H1 (cell line): ENCODE data around the gene FGD6. TPM values are rescaled to one million over a fixed set of nuclear protein-coding genes. Genes with fewer than 3 reads are reported as not detected.
"Not testable (repeated sequence)": the region's sequence is repeated elsewhere in the genome, so short reads cannot be mapped to it uniquely, and the experiment has no call there.

ENCODE experiments used
- CTCF ChIA-PET: fragments of 300-600 bp; sonication (Branson Sonifier 250); formaldehyde crosslinking; loops from one replicate; lab custom pipeline; 2021; ENCODE audit not compliant: partially characterized antibody; lab: Charles Lee
- POLR2A ChIA-PET: fragments of 300-600 bp; sonication (Branson Sonifier 250); formaldehyde crosslinking; loops from one replicate; lab custom pipeline; 2021; ENCODE audit warnings: inconsistent platforms; ENCODE audit not compliant: partially characterized antibody; lab: Charles Lee
- DNase-seq, 2 experiments: peaks; one replicate each; pipeline versions ENCODE4 v3.0.0 to v3.0.0-alpha.2; 2010 to 2022; ENCODE audit warnings: low spot score in 2 of 2, low read depth in 1 of 2, mixed read lengths in 1 of 2
- FAIRE-seq: peaks from 2 replicates; lab custom pipeline; 2011; peaks lifted over from hg19 to GRCh38; lab: Jason Lieb, UNC
- H2AFZ ChIP-seq: 2 replicates; pipeline ENCODE4 v1.8.1; 2012; ENCODE audit warnings: low read length, inconsistent platforms
- H2AK5ac ChIP-seq: 2 replicates; pipeline ENCODE4 v1.6.1; 2013; ENCODE audit warnings: low read depth, low read length
- H2BK120ac ChIP-seq: replicated peaks from 2 replicates; pipeline ENCODE3; 2013; ENCODE audit warnings: low read depth, low read length, inconsistent platforms
- H2BK12ac ChIP-seq: 2 replicates; pipeline ENCODE4 v1.6.1; 2013; ENCODE audit warnings: low read depth, low read length
- H2BK15ac ChIP-seq: 2 replicates; pipeline ENCODE4 v1.6.1; 2013; ENCODE audit warnings: low read length
- H2BK20ac ChIP-seq: 2 replicates; pipeline ENCODE4 v1.6.1; 2013; ENCODE audit warnings: low read length
- H2BK5ac ChIP-seq: 2 replicates; pipeline ENCODE4 v1.6.1; 2013; ENCODE audit warnings: low read depth, low read length
- H3K14ac ChIP-seq: 2 replicates; pipeline ENCODE4 v1.6.1; 2013; ENCODE audit warnings: inconsistent platforms; ENCODE audit not compliant: insufficient read length
- H3K18ac ChIP-seq: 2 replicates; pipeline ENCODE4 v1.6.1; 2013; ENCODE audit warnings: low read length; ENCODE audit errors: extremely low read depth
- H3K23ac ChIP-seq: 2 replicates; pipeline ENCODE4 v1.6.1; 2013; ENCODE audit warnings: inconsistent platforms; ENCODE audit not compliant: insufficient read length
- H3K23me2 ChIP-seq: 2 replicates; pipeline ENCODE4 v1.6.1; 2013; ENCODE audit warnings: low read depth, low read length
- H3K27ac ChIP-seq: 2 replicates; pipeline ENCODE4 v1.6.1; 2011; ENCODE audit warnings: low read depth, low read length, inconsistent platforms
- H3K27me3 ChIP-seq, 4 experiments: replicated peaks in 1 of 4; 1 replicate in 1 of 4; 2 replicates in 3 of 4; pipeline versions ENCODE4 v1.6.1 to v1.8.1; 2011 to 2013; ENCODE audit warnings: low read length in 3 of 4, mild to moderate bottlenecking in 3 of 4, inconsistent platforms in 2 of 4, mixed read lengths in 2 of 4, moderate library complexity in 1 of 4; ENCODE audit not compliant: control insufficient read depth in 3 of 4, insufficient read depth in 3 of 4; ENCODE audit errors: extremely low read depth in 1 of 4
- H3K36me3 ChIP-seq, 4 experiments: 2 replicates each; pipeline versions ENCODE4 v1.6.1 to v1.8.1; 2011 to 2013; ENCODE audit warnings: mild to moderate bottlenecking in 4 of 4, low read length in 3 of 4, moderate library complexity in 2 of 4, control low read depth in 1 of 4, inconsistent platforms in 1 of 4; ENCODE audit not compliant: insufficient read depth in 4 of 4, control insufficient read depth in 2 of 4
- H3K4ac ChIP-seq: replicated peaks from 2 replicates; pipeline ENCODE3; 2013; ENCODE audit warnings: low read length, low read depth, mixed read lengths, inconsistent platforms; ENCODE audit not compliant: insufficient read length
- H3K4me1 ChIP-seq, 4 experiments: replicated peaks in 1 of 4; 1 replicate in 1 of 4; 2 replicates in 3 of 4; pipeline versions ENCODE4 v1.6.1 to v1.8.1; 2011 to 2013; ENCODE audit warnings: low read length in 3 of 4, inconsistent platforms in 2 of 4, mixed read lengths in 1 of 4; ENCODE audit not compliant: insufficient read depth in 4 of 4, control insufficient read depth in 3 of 4
- H3K4me2 ChIP-seq, 2 experiments: 2 replicates each; pipeline versions ENCODE4 v1.6.1 to v1.8.1; 2011 to 2013; ENCODE audit warnings: low read depth in 2 of 2, low read length in 2 of 2, control low read depth in 1 of 2, inconsistent platforms in 1 of 2, mild to moderate bottlenecking in 1 of 2; ENCODE audit not compliant: insufficient read depth in 1 of 2
- H3K4me3 ChIP-seq, 4 experiments: fragments of 200-600, 300-600 bp in 1 of 4; sonication (generic), shearing (Covaris generic), sonication (Bioruptor Twin) in 1 of 4; 2 replicates each; pipeline versions ENCODE4 v1.5.1 to v1.8.1; 2011 to 2016; ENCODE audit warnings: low read length in 4 of 4, low read depth in 3 of 4, control low read depth in 2 of 4, inconsistent platforms in 2 of 4, mild to moderate bottlenecking in 2 of 4, mixed read lengths in 1 of 4, moderate library complexity in 1 of 4; ENCODE audit not compliant: insufficient read depth in 2 of 4; ENCODE audit errors: extremely low read depth in 1 of 4
- H3K56ac ChIP-seq: replicated peaks from 2 replicates; pipeline ENCODE3; 2013; ENCODE audit warnings: low read depth, mild to moderate bottlenecking, mixed read lengths, low read length, inconsistent platforms; ENCODE audit not compliant: insufficient read length
- H3K79me1 ChIP-seq: 2 replicates; pipeline ENCODE4 v1.6.1; 2013; ENCODE audit warnings: low read depth, low read length, control low read depth
- H3K79me2 ChIP-seq, 2 experiments: 2 replicates each; pipeline versions ENCODE4 v1.6.1 to v1.8.1; 2012 to 2013; ENCODE audit warnings: low read length in 2 of 2, mild to moderate bottlenecking in 2 of 2, inconsistent platforms in 1 of 2; ENCODE audit not compliant: insufficient read depth in 2 of 2, control insufficient read depth in 1 of 2
- H3K9ac ChIP-seq, 4 experiments: replicated peaks in 1 of 4; 1 replicate in 1 of 4; 2 replicates in 3 of 4; pipeline versions ENCODE4 v1.6.1 to v1.8.1; 2011 to 2013; ENCODE audit warnings: low read depth in 3 of 4, low read length in 3 of 4, control low read depth in 2 of 4, mild to moderate bottlenecking in 2 of 4, moderate library complexity in 2 of 4, inconsistent platforms in 1 of 4; ENCODE audit errors: extremely low read depth in 1 of 4
- H3K9me3 ChIP-seq, 2 experiments: 2 replicates each; pipeline versions ENCODE4 v1.6.1 to v1.8.1; 2012 to 2013; ENCODE audit warnings: mild to moderate bottlenecking in 2 of 2, moderate library complexity in 2 of 2, control low read depth in 1 of 2, inconsistent platforms in 1 of 2, low read depth in 1 of 2, low read length in 1 of 2, mixed read lengths in 1 of 2; ENCODE audit not compliant: insufficient read depth in 2 of 2
- H4K20me1 ChIP-seq, 2 experiments: replicated peaks in 1 of 2; 2 replicates each; pipeline versions ENCODE3 to v1.8.1; 2011 to 2013; ENCODE audit warnings: inconsistent platforms in 2 of 2, low read length in 2 of 2, mild to moderate bottlenecking in 1 of 2; ENCODE audit not compliant: insufficient read depth in 2 of 2, control insufficient read depth in 1 of 2
- H4K5ac ChIP-seq: 2 replicates; pipeline ENCODE4 v1.6.1; 2013; ENCODE audit warnings: low read length, low read depth, mixed read lengths, inconsistent platforms; ENCODE audit not compliant: insufficient read length
- H4K8ac ChIP-seq: 2 replicates; pipeline ENCODE4 v1.8.0; 2013; ENCODE audit warnings: mild to moderate bottlenecking, moderate library complexity, low read length, inconsistent platforms; ENCODE audit not compliant: insufficient read depth; ENCODE audit errors: extremely low read depth
- H4K91ac ChIP-seq: replicated peaks from 2 replicates; pipeline ENCODE3; 2013; ENCODE audit warnings: low read length, mixed read lengths, inconsistent platforms; ENCODE audit not compliant: insufficient read length
- CHD1 ChIP-seq: IDR thresholded peaks from 2 replicates; pipeline ENCODE4 v1.6.1; 2012; ENCODE audit warnings: low read depth, low read length, improper control_type of control experiment
- EGR1 ChIP-seq: IDR thresholded peaks from 2 replicates; pipeline ENCODE4 v1.6.1; 2011; ENCODE audit warnings: low read depth, low read length, borderline replicate concordance
- HDAC2 ChIP-seq, 2 experiments: fragments of 300-600 bp in 1 of 2; sonication (generic) in 1 of 2; IDR thresholded peaks; 2 replicates each; pipeline ENCODE4 v1.6.1; 2011 to 2012; ENCODE audit warnings: low read depth in 2 of 2, low read length in 2 of 2, mild to moderate bottlenecking in 2 of 2, moderate library complexity in 2 of 2, borderline replicate concordance in 1 of 2, inconsistent platforms in 1 of 2
- KDM5A ChIP-seq: fragments of 200-600 bp; IDR thresholded peaks from 2 replicates; pipeline ENCODE4 v1.7.1; 2012; ENCODE audit warnings: mild to moderate bottlenecking, low read length, inconsistent platforms, mixed read lengths
- NRF1 ChIP-seq: IDR thresholded peaks from 2 replicates; pipeline ENCODE4 v1.6.1; 2011; ENCODE audit warnings: mild to moderate bottlenecking, low read depth, low read length, improper control_type of control experiment
- RBBP5 ChIP-seq: IDR thresholded peaks from 2 replicates; pipeline ENCODE4 v1.7.1; 2012; ENCODE audit warnings: low read depth, mild to moderate bottlenecking, inconsistent platforms, low read length, moderate library complexity, borderline replicate concordance
- SAP30 ChIP-seq: fragments of 300-600 bp; sonication (generic); IDR thresholded peaks from 2 replicates; pipeline ENCODE4 v1.7.1; 2012; ENCODE audit warnings: low read length, moderate library complexity, mild to moderate bottlenecking, inconsistent platforms; ENCODE audit not compliant: insufficient read depth, insufficient replicate concordance
- TAF7 ChIP-seq: optimal IDR thresholded peaks from 2 replicates; pipeline ENCODE3; 2011; ENCODE audit warnings: low read depth, mild to moderate bottlenecking, inconsistent platforms, low read length, moderate library complexity, borderline replicate concordance
- WGBS, 2 experiments: shearing (Covaris generic) in 1 of 2; methylation state at CpG; one replicate each; pipeline versions ENCODE4 v1.1.6 to v1.1.7; 2013 to 2015; ENCODE audit warnings: low lambda C conversion rate in 2 of 2, mixed read lengths in 2 of 2, inconsistent platforms in 1 of 2, low coverage in 1 of 2, missing lambda C conversion rate in 1 of 2; ENCODE audit not compliant: insufficient replicate concordance in 2 of 2, insufficient coverage in 1 of 2, insufficient read length in 1 of 2; ENCODE audit errors: extremely low coverage in 1 of 2, missing lambda C conversion rate in 1 of 2; 5-methylcytosine and 5-hydroxymethylcytosine counted together
- polyA plus RNA-seq, 7 experiments: library from polyadenylated mRNA; depleted of rRNA in 3 of 7; stranded (reverse) in 5 of 7; unstranded in 2 of 7; fragments of >200 nt in 5 of 7; fragments of 200-250 nt in 2 of 7; gene quantifications; 1 replicate in 5 of 7; 2 replicates in 1 of 7; 4 replicates in 1 of 7; pipeline versions ENCODE4 v1.2.1 to v1.2.3, GENCODE V29; 2011 to 2013; ENCODE audit warnings: missing spikeins in 2 of 7, mixed read lengths in 2 of 7
- total RNA-seq: library from RNA; stranded (reverse); fragmentation: NEBNext Ultra II Directional; extraction: Animal tissue kit (Norgen Biotek cat#: 25700); gene quantifications from 2 replicates; pipeline ENCODE4 v1.2.1, GENCODE V29; 2021

The FGD6 gene
- total and polyA plus RNA-seq, 2 of the 8 experiments (the other 6 are each of a cell fraction or from before 2014, with no cell fraction given): 12.2 to 24.3 TPM

- no peak for TF ChIP-seq NRF1
- TF ChIP-seq RBBP5: no peak
- TF ChIP-seq CHD1: no peak
- TF ChIP-seq KDM5A: no peak
- no peak for TF ChIP-seq SAP30
- no peak for TF ChIP-seq EGR1
- no peak for TF ChIP-seq HDAC2 (IDR thresholded peaks at IDR 0.05; ENCODE audit: borderline replicate concordance in 1 of 2, low read depth in 2 of 2, low read length in 2 of 2)
- TF ChIP-seq TAF7: no peak
Measured at GRCh38 chr12:95197636-95198035, 19.6 kb downstream of the FGD6 start (continued).

- H3K79me1 ChIP-seq, H3K9me3 ChIP-seq, H4K5ac ChIP-seq, H3K9ac ChIP-seq, H2AK5ac ChIP-seq, H3K4me3 ChIP-seq, H3K56ac ChIP-seq, H3K18ac ChIP-seq, H3K14ac ChIP-seq, H3K4ac ChIP-seq, H3K23ac ChIP-seq, H2BK15ac ChIP-seq, H2BK20ac ChIP-seq, H2BK120ac ChIP-seq, H2BK5ac ChIP-seq, H4K20me1 ChIP-seq, H4K91ac ChIP-seq, CTCF ChIA-PET, H3K27ac ChIP-seq, DNase-seq, FAIRE-seq, H3K36me3 ChIP-seq, H3K23me2 ChIP-seq, H4K8ac ChIP-seq, H3K4me2 ChIP-seq, H2AFZ ChIP-seq, H2BK12ac ChIP-seq, H3K27me3 ChIP-seq: not testable (repeated sequence)
- peaks cover 0 to 10% (median 7%) of the 10 kb centered on the region in 4 experiments; a peak in 6 of 7 replicates for H3K4me1 ChIP-seq
- WGBS, 2 experiments: 93% methylated on average over 7 of the region's 7 CpGs; no CpG with 5 or more reads in 1 of the 2 experiments
- POLR2A ChIA-PET: interaction anchor here (1.6 kb wide), 1 partner anchor 20 kb away, joined by 11 read pairs; the partner anchor contains the start of genes FGD6 and VEZT
- H3K79me2 ChIP-seq: peaks cover 0 to 79% of the 10 kb centered on the region in 2 experiments; a peak in 3 of 4 replicates
Measured at GRCh38 chr12:95196875-95197569, 20.2 kb downstream of the FGD6 start.
